SK-N-SH (cell line): ENCODE measurements around the gene GJE1. TPM values are rescaled to one million over a fixed set of nuclear protein-coding genes. Genes with fewer than 3 reads are reported as not detected.

Experiments
- CTCF ChIA-PET: fragments of 300-600, 350-600 bp; formaldehyde crosslinking; extraction: SDS; loops from one replicate; lab custom pipeline; 2021; lab: Yijun Ruan, JAX
- POLR2A ChIA-PET: fragments of 350-600 bp; sonication (Branson Sonifier 250); formaldehyde crosslinking; extraction: SDS; loops from one replicate; lab custom pipeline; 2020; ENCODE audit warnings: antibody characterized with exemption, inconsistent platforms; lab: Yijun Ruan, JAX
- DNase-seq: peaks from one replicate; pipeline ENCODE4 v3.0.0; 2012
- H2AFZ ChIP-seq: fragments of 200-600 bp; sonication (generic); 2 replicates; pipeline ENCODE4 v1.8.1; 2016; ENCODE audit warnings: antibody characterized with exemption, mild to moderate bottlenecking, low read depth
- H3F3A ChIP-seq: fragments of 200-600 bp; sonication (generic); replicated peaks from 2 replicates; pipeline ENCODE3; 2016; ENCODE audit warnings: antibody characterized with exemption, mild to moderate bottlenecking; ENCODE audit not compliant: insufficient read depth
- H3K27ac ChIP-seq, 2 experiments: fragments of 200-500 bp in 1 of 2; fragments of 200-600 bp in 1 of 2; sonication (Bioruptor generic) in 1 of 2; sonication (generic), shearing (Covaris generic) in 1 of 2; 2 replicates each; pipeline versions ENCODE4 v1.5.1 to v1.6.1; 2014 to 2016; ENCODE audit warnings: low read depth in 2 of 2, inconsistent platforms in 1 of 2, low read length in 1 of 2, mild to moderate bottlenecking in 1 of 2, mixed read lengths in 1 of 2
- H3K27me3 ChIP-seq: fragments of 200-600 bp; sonication (generic), shearing (Covaris generic); 2 replicates; pipeline ENCODE4 v1.6.1; 2016; ENCODE audit warnings: mixed run types; ENCODE audit not compliant: insufficient read depth
- H3K36me3 ChIP-seq, 2 experiments: fragments of 200-500 bp in 1 of 2; fragments of 200-600 bp in 1 of 2; sonication (Bioruptor generic) in 1 of 2; sonication (generic) in 1 of 2; replicated peaks in 1 of 2; 2 replicates each; pipeline versions ENCODE3 to v1.5.1; 2014 to 2016; ENCODE audit warnings: low read length in 1 of 2, mild to moderate bottlenecking in 1 of 2; ENCODE audit not compliant: insufficient read depth in 2 of 2, control insufficient read depth in 1 of 2
- H3K4me1 ChIP-seq, 2 experiments: fragments of 200-500 bp in 1 of 2; fragments of 200-600 bp in 1 of 2; sonication (Bioruptor generic) in 1 of 2; sonication (generic), shearing (Covaris generic) in 1 of 2; 2 replicates each; pipeline versions ENCODE4 v1.5.1 to v1.6.1; 2014 to 2016; ENCODE audit warnings: low read depth in 1 of 2, low read length in 1 of 2, mixed run types in 1 of 2; ENCODE audit not compliant: insufficient read depth in 2 of 2, control insufficient read depth in 1 of 2
- H3K4me2 ChIP-seq: fragments of 200-600 bp; sonication (generic), shearing (Covaris generic); 2 replicates; pipeline ENCODE4 v1.6.1; 2017; ENCODE audit warnings: mixed run types
- H3K4me3 ChIP-seq, 2 experiments: fragments of 200-500 bp in 1 of 2; fragments of 200-600 bp in 1 of 2; sonication (Bioruptor generic) in 1 of 2; sonication (generic), shearing (Covaris generic) in 1 of 2; 2 replicates each; pipeline versions ENCODE4 v1.5.1 to v1.8.1; 2014 to 2016; ENCODE audit warnings: low read depth in 2 of 2, inconsistent platforms in 1 of 2, low read length in 1 of 2, mild to moderate bottlenecking in 1 of 2, mixed read lengths in 1 of 2, moderate library complexity in 1 of 2
- H3K79me2 ChIP-seq: fragments of 200-600 bp; sonication (generic); 2 replicates; pipeline ENCODE4 v1.8.1; 2017; ENCODE audit warnings: mild to moderate bottlenecking; ENCODE audit not compliant: insufficient read depth
- H3K9ac ChIP-seq: fragments of 200-600 bp; sonication (generic); 2 replicates; pipeline ENCODE4 v1.6.1; 2017; ENCODE audit warnings: mixed run types
- H3K9me2 ChIP-seq: fragments of 200-600 bp; sonication (generic); 2 replicates; pipeline ENCODE4 v1.6.1; 2017; ENCODE audit warnings: mixed run types
- H3K9me3 ChIP-seq: fragments of 200-600 bp; sonication (generic); 2 replicates; pipeline ENCODE4 v1.6.1; 2017; ENCODE audit warnings: mixed run types, mild to moderate bottlenecking, moderate library complexity
- H4K20me1 ChIP-seq: fragments of 200-600 bp; sonication (generic); 2 replicates; pipeline ENCODE4 v1.6.1; 2017; ENCODE audit warnings: mild to moderate bottlenecking, mixed run types; ENCODE audit not compliant: insufficient read depth
- CHD2 ChIP-seq: fragments of 150-350 bp; IDR thresholded peaks from 2 replicates; pipeline ENCODE4 v1.6.1; 2018; ENCODE audit warnings: low read length; ENCODE audit not compliant: partially characterized antibody
- EP300 ChIP-seq, 2 experiments: IDR thresholded peaks; 2 replicates each; pipeline versions ENCODE4 v1.4.0 to v1.6.1; 2012; ENCODE audit warnings: borderline replicate concordance in 1 of 2, low read depth in 1 of 2, low read length in 1 of 2
- FOSL2 ChIP-seq: IDR thresholded peaks from 2 replicates; pipeline ENCODE4 v1.4.0; 2012; ENCODE audit warnings: low read depth, mild to moderate bottlenecking, moderate library complexity, borderline replicate concordance
- FOXJ3 ChIP-seq: sonication (generic); formaldehyde crosslinking; IDR thresholded peaks from 2 replicates; pipeline ENCODE4 v1.5.1; 2020; ENCODE audit warnings: mild to moderate bottlenecking, missing genetic modification reagents
- GABPA ChIP-seq: IDR thresholded peaks from 2 replicates; pipeline ENCODE4 v1.4.0; 2012; ENCODE audit warnings: low read depth, mild to moderate bottlenecking
- GATA2 ChIP-seq: sonication (generic); formaldehyde crosslinking; IDR thresholded peaks from 2 replicates; pipeline ENCODE4 v1.5.0; 2020; ENCODE audit warnings: mild to moderate bottlenecking, missing genetic modification reagents
- MXI1 ChIP-seq: IDR thresholded peaks from 2 replicates; pipeline ENCODE4 v1.6.1; 2012; ENCODE audit warnings: mild to moderate bottlenecking, low read depth, low read length, improper control_type of control experiment
- NRF1 ChIP-seq: IDR thresholded peaks from 2 replicates; pipeline ENCODE4 v1.6.1; 2012; ENCODE audit warnings: low read depth, mild to moderate bottlenecking, low read length
- RCOR1 ChIP-seq: fragments of 150-350 bp; IDR thresholded peaks from 2 replicates; pipeline ENCODE4 v1.6.1; 2017; ENCODE audit warnings: antibody characterized with exemption, low read length
- REST ChIP-seq: IDR thresholded peaks from 2 replicates; pipeline ENCODE4 v1.6.1; 2012; ENCODE audit warnings: mild to moderate bottlenecking, low read depth, low read length, moderate library complexity
- RFX5 ChIP-seq: IDR thresholded peaks from 2 replicates; pipeline ENCODE4 v1.6.1; 2012; ENCODE audit warnings: mild to moderate bottlenecking, improper control_type of control experiment, low read length
- TAF1 ChIP-seq: IDR thresholded peaks from 2 replicates; pipeline ENCODE4 v1.6.1; 2012; ENCODE audit warnings: low read depth, mild to moderate bottlenecking, low read length, moderate library complexity, borderline replicate concordance
- TEAD4 ChIP-seq: IDR thresholded peaks from 2 replicates; pipeline ENCODE4 v1.4.0; 2012; ENCODE audit warnings: mild to moderate bottlenecking, borderline replicate concordance; ENCODE audit not compliant: insufficient read depth
- USF2 ChIP-seq: fragments of 150-350 bp; IDR thresholded peaks from 2 replicates; pipeline ENCODE4 v1.6.1; 2017; ENCODE audit warnings: antibody characterized with exemption, low read length, low read depth, borderline replicate concordance
- YY1 ChIP-seq: IDR thresholded peaks from 2 replicates; pipeline ENCODE4 v1.4.0; 2012; ENCODE audit warnings: low read depth, mild to moderate bottlenecking
- WGBS: methylation state at CpG from one replicate; pipeline ENCODE4 v1.1.6; 2017; ENCODE audit warnings: low lambda C conversion rate; 5-methylcytosine and 5-hydroxymethylcytosine counted together
- polyA plus RNA-seq, 3 experiments: library from polyadenylated mRNA; depleted of rRNA; stranded (reverse); fragments of >200 nt; gene quantifications; 2 replicates each; pipeline ENCODE4 v1.2.3, GENCODE V29; 2012
- TF ChIP-seq, protein P1 (sequence below): IDR thresholded peaks from 2 replicates; pipeline ENCODE4 v1.4.0; 2012; ENCODE audit warnings: low read depth
- TF ChIP-seq, protein P2 (sequence below): fragments of 150-350 bp; IDR thresholded peaks from 2 replicates; pipeline ENCODE4 v1.6.1; 2016; ENCODE audit warnings: mild to moderate bottlenecking, low read depth, low read length
- TF ChIP-seq, protein P3 (sequence below): IDR thresholded peaks from 2 replicates; pipeline ENCODE4 v1.4.0; 2012; ENCODE audit warnings: low read depth, borderline replicate concordance

GJE1 gene
- polyA plus RNA-seq, 1 of the 3 experiments (the other 2 are of a cell fraction) = not detected

GRCh38 chr6:142153196-142153595, 20.5 kb downstream of the GJE1 start (continued):
- no peak for TF ChIP-seq USF2

DNA sequence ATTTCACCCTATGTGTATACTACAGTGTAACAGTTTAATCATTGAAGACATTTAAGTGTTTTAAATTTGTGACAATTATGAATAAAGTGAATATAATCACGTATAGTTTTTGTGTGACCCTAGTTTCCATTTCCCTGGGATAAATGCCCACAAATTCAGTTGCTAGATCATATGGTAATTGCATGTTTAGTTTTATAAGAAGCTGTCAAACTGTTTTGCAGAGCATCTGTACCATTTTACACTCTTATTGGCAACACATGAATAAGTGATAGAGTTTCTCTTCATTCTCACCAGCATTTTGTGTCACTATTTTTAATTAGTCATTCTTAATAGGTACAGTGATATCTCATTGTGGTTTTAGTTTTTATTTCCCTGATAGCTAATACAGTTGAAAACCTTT, 21.6 kb downstream of the GJE1 start:
- no peak for DNase-seq
- peaks cover 12% of the 10 kb centered on the region for H4K20me1 ChIP-seq
- H3K79me2 ChIP-seq = peaks cover 96% of the 10 kb centered on the region
- H3K9ac ChIP-seq = no peak overlapping the region
- H3K4me1 ChIP-seq = peaks cover 0 to 4% of the 10 kb centered on the region in 2 experiments; a peak in 2 of 4 replicates
- peaks cover 7 to 13% of the 10 kb centered on the region in 2 experiments for H3K36me3 ChIP-seq
- WGBS = 100% methylated on average over 1 of the region's 1 CpG
- no peak overlapping the region; a peak in 1 of 4 replicates for H3K27ac ChIP-seq
- no peak for TF ChIP-seq MXI1
- TF ChIP-seq REST = no peak
- TF ChIP-seq, protein P1, sequence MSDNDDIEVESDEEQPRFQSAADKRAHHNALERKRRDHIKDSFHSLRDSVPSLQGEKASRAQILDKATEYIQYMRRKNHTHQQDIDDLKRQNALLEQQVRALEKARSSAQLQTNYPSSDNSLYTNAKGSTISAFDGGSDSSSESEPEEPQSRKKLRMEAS = no peak
- no peak for TF ChIP-seq RFX5
- no peak for TF ChIP-seq FOSL2
- no peak for TF ChIP-seq FOXJ3
- TF ChIP-seq GATA2 (CRISPR knock-in tag) = no peak
- no peak for TF ChIP-seq TEAD4
- TF ChIP-seq EP300 (IDR thresholded peaks at IDR 0.05; ENCODE audit: borderline replicate concordance in 1 of 2, low read depth in 1 of 2, low read length in 1 of 2) = no peak
- TF ChIP-seq NRF1 = no peak
- TF ChIP-seq, protein P2, sequence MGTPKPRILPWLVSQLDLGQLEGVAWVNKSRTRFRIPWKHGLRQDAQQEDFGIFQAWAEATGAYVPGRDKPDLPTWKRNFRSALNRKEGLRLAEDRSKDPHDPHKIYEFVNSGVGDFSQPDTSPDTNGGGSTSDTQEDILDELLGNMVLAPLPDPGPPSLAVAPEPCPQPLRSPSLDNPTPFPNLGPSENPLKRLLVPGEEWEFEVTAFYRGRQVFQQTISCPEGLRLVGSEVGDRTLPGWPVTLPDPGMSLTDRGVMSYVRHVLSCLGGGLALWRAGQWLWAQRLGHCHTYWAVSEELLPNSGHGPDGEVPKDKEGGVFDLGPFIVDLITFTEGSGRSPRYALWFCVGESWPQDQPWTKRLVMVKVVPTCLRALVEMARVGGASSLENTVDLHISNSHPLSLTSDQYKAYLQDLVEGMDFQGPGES = no peak
- TF ChIP-seq, protein P3, sequence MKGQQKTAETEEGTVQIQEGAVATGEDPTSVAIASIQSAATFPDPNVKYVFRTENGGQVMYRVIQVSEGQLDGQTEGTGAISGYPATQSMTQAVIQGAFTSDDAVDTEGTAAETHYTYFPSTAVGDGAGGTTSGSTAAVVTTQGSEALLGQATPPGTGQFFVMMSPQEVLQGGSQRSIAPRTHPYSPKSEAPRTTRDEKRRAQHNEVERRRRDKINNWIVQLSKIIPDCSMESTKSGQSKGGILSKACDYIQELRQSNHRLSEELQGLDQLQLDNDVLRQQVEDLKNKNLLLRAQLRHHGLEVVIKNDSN = no peak
- TF ChIP-seq RCOR1 = no peak
- no peak for TF ChIP-seq TAF1
- TF ChIP-seq CHD2 = no peak
- TF ChIP-seq GABPA = no peak
- TF ChIP-seq YY1 = no peak
- H2AFZ ChIP-seq = no peak overlapping the region
- H3K4me3 ChIP-seq = no peak overlapping the region
- POLR2A ChIA-PET = no interaction called here
- no peaks in the 10 kb centered on the region for H3K9me2 ChIP-seq
- CTCF ChIA-PET = interaction anchor here (1.4 to 4.0 kb wide), 2 partner anchors 233 to 320 kb away, joined by 3 to 16 read pairs; no protein-coding TSS in a partner anchor
- H3F3A ChIP-seq = peaks cover 37% of the 10 kb centered on the region
- H3K9me3 ChIP-seq = no peaks in the 10 kb centered on the region
- no peak overlapping the region for H3K4me2 ChIP-seq
- no peaks in the 10 kb centered on the region for H3K27me3 ChIP-seq
